Stomach (tissue), 4 donors: ENCODE data around the gene SSBP3.
"Not testable (repeated sequence)": the region's sequence is repeated elsewhere in the genome, so short reads cannot be mapped to it uniquely, and the experiment has no call there.

Experiments used
- CTCF ChIP-seq, 7 experiments: fragments of 450-650 bp in 4 of 7; fragments of 200-600 bp in 3 of 7; sonication (generic) in 3 of 7; IDR thresholded peaks; one replicate each; pipeline ENCODE4 v1.5.1; 2016 to 2019; ENCODE audit warnings: antibody characterized with exemption in 7 of 7, control low read depth in 2 of 7, mild to moderate bottlenecking in 1 of 7
- POLR2A ChIP-seq, 4 donors: fragments of 450-650 bp; IDR thresholded peaks; one replicate each; pipeline ENCODE4 v1.6.1; 2016; ENCODE audit warnings: antibody characterized with exemption in 4 of 4, control low read depth in 2 of 4, mild to moderate bottlenecking in 1 of 4, moderate library complexity in 1 of 4
- POLR2AphosphoS5 ChIP-seq, 3 donors: sonication (generic); formaldehyde crosslinking; IDR thresholded peaks; one replicate each; pipeline ENCODE4 v1.6.1; 2016; ENCODE audit warnings: antibody characterized with exemption in 3 of 3

- TF ChIP-seq POLR2AphosphoS5, POLR2A, CTCF (IDR thresholded peaks at IDR 0.05): not testable (repeated sequence)
Measured at GRCh38 chr1:54448801-54449200, 42.6 kb upstream of the SSBP3 start.
